NCI-H524 treated with DMSO at 0.1 percent for 48 hours (cell line): ENCODE measurements around the gene DCAF11.

Experiments used
- DNase-seq: peaks from one replicate; lab custom pipeline; 2025; lab: John Stamatoyannopoulos, UW

The DCAF11 gene

DNA sequence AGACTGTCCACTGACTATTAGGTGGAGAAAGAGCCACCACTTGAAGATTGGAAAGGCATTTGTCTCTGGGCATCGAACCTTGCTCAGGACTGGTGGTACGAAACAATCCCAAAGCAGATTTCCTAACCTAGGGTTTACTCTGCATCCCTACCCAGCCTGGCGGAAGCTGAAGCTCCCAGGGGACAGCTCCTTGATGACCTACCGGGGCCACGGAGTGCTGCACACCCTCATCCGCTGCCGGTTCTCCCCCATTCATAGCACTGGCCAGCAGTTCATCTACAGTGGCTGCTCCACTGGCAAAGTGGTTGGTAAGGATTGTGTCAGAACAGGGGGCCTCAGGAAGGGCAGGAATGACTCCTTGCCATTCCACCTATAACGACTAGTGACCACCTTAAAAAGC lies 6.6 kb downstream of the DCAF11 start:
- DNase-seq, result no peak

DNA sequence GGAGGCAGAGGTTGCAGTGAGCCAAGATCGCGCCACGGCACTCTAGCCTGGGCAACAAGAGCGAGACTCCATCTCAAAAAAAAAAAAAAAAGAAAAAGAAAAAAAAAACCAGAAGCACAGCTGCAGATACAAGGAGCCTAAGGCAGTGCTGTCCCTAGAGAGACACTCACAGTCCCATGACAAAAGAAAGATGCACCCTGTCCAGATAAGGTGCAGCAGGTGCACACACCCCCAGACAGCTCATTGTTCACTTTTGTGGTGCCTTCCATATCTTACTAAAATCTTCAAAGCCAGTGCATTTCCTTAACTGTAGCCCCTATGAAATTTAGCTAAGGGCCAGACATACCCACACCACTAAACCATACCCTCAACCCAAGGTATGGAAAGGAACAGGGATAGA lies 7.8 kb downstream of the DCAF11 start:
- DNase-seq, result no peak

DNA sequence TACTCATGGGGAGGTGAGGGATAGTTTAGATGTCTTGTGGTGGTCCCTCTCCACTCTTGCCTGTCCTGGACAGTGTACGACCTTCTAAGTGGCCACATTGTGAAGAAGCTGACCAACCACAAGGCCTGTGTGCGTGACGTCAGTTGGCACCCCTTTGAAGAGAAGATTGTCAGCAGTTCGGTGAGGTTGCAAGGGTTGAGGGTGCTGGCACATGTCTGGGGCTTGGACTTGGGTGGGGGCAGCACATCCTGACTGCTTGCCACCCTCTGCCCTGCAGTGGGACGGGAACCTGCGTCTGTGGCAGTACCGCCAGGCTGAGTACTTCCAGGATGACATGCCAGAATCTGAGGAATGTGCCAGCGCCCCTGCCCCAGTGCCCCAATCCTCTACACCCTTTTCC lies 8.3 kb downstream of the DCAF11 start:
- DNase-seq, result no peak

DNA sequence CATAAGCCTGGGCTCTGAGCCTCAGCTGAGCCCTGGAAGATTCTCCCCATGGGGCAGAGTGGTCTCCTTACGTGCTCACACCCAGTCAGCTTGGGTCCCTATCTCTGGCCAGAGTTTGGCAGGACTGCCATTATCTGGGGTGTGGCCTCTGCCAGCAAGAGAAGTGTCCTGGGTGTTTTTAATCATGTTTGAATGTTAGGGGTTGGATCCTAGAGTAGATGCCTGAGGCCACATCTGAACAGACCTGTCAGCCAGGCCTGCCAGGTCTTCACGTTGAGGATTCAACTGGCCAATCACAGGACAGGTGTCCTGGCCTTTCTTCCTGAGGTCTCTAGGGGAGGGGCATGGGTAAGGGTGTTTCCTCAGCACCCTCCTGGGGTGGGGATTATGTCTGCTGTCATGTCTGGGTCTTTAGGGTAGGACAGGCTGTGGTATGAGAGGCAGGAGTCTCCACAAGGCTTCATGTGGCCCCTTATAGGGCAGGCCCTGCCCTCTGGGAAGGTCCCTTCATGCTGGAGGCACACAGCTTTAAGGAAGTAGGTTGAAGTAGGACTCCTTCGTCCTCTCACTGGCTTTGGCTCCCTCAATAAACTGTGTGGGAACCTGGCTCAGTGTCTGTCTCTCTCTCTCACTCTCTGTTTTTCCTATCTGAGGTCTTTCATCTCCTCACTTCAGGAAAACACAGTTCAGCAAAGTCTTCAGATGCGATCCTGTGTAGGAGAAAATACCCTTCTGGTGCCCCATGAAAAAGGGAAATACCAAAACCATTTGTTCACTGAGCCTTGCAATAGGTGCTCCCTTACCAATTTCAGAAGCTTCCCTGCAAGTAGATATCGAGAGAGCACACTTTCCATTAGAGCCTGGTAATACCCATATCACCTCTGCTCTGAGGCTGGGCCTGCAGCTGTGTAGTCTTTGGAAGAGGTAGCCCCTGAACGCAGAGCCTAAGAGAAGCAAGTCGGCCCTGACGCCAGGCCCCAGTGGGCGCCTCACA lies 9.1 kb downstream of the DCAF11 start:
- no peak for DNase-seq

DNA sequence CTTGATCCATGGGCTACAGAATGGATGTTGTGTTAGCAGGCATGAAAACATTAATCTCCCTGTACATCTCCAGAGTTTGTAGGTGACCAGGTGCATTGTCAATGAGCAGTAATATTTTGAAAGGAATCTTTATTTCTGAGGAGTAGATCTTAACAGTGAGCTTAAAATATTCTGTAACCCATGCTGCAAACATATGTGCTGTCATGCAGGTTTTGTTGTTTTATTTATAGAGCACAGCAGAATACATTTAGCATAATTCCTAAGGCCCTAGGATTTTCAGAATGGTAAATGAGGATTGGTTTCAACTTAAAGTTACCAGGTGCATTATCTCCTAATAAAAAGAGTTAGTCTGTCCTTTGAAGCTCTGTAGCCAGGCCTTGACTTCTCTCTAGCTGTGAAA lies 12.4 kb downstream of the DCAF11 start:
- DNase-seq, result no peak

DNA sequence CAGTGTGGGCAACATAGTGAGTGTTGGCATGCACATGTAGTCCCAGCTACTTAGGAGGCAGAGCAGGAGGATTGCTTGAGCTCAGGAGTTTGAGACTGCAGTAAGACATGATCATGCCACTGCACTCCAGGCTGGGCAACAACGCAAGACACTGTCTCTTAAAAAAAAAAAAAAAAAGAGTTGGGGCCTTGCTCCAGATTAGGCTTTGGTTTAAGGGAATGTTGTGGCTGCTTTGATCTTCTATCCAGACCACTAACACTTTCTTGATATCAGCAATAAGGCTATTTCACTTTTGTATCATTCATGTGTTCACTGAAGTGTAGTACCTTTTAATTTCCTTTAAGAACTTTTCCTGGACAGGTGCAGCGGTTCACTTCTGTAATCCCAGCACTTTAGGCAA lies 13.1 kb downstream of the DCAF11 start:
- DNase-seq, result no peak

DNA sequence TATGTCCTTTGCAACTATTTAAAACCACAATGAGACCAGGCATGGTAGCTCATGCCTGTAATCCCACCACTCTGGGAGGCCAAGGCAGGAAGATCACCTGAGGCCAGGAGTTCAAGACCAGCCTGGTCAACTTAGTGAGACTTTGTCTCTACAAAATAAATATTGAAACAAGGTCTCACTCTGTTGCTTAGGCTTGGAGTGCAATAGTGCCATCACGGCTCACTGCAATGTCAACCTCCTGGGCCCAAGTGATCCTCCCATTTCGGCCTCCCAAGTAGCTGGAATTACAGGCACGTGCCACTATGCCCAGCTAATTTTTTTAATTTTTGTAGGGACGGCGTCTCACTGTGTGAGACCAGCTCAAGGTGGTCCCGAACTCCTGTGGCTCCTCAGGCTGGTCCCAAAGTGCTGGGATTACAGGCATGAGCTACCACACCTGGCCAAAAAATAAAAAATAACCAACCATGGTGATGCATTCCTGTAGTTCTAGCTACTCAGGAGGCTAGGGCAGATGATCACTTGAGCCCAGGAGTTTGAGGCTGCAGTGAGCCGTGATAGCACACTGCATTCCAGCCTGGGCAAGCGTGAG lies 14.9 kb downstream of the DCAF11 start:
- DNase-seq, result no peak

DNA sequence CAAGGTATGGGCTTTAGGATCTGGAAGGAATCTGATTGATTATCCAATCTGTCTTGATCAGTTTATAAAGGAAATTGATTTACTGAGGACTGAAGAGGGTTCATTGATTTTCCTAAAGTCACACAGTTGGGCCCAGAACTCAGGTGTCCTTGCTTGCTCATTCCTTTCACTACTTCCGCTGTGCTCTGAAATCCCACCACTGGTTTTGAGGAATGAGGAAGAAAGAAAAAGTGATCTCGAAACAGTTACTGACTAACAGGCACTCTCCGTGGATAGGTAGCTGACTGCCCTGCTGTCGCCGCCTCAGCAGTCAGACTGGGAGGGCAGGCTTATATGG lies 15.8 kb downstream of the DCAF11 start, which contains the start of gene FITM1:
Gene FITM1, plus strand, starts transcription at position 280 of the 337 bp plus-strand sequence. CDS start 905 bp downstream, outside the sequence.
- DNase-seq, result no peak

DNA sequence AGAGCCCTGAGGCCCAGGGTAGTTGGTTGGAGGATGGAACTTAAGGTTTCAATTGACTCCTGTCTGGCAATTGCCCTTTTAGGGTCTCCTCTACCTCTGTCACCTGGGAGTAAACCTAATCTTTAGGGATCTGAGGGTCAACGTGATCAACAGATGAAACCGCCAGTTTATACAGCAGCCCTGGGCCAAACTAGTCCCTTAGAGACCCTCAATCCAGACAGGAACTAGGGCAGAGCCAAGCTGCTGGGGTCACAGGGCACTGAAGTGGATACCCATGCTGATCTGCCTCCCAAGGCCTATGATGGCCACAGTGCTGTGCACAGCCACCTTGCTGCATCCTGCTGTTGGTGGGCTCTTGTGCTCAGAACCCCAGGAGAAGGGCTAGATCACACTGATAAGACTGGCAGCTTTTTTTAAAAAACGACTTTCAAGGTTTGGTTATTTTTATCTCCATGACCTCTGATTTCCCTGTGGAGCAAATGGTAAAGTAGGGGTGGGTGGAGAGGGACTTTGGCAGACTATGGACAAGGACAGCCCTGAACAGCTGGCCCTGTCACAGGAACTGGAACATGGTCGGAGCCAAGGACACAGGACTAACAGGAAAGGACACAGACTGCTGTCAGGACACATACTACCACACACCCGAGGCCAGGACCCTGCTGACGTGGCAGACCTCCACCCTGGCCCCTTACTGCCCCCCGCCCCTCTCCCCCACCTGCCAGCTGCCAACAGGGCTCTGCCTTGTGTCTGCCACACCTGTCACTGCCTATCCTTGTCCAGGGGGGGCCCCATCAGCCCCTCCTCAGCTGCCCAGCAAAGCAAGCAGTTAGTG lies 16.4 kb downstream of the DCAF11 start:
- DNase-seq, result no peak

DNA sequence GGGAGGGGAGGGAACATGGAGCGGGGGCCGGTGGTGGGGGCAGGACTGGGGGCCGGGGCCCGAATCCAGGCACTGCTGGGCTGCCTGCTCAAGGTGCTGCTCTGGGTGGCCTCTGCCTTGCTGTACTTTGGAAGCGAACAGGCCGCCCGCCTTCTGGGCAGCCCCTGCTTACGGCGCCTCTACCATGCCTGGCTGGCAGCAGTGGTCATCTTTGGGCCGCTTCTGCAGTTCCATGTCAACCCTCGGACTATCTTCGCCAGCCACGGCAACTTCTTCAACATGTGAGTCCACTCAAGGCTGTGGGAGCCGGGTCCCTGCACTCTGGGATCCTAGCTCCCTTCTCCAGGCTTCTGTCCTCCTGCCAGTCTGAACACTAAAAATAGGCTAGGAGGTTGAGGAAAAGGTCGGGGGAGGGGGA lies 17.0 kb downstream of the DCAF11 start:
- no peak for DNase-seq

DNA sequence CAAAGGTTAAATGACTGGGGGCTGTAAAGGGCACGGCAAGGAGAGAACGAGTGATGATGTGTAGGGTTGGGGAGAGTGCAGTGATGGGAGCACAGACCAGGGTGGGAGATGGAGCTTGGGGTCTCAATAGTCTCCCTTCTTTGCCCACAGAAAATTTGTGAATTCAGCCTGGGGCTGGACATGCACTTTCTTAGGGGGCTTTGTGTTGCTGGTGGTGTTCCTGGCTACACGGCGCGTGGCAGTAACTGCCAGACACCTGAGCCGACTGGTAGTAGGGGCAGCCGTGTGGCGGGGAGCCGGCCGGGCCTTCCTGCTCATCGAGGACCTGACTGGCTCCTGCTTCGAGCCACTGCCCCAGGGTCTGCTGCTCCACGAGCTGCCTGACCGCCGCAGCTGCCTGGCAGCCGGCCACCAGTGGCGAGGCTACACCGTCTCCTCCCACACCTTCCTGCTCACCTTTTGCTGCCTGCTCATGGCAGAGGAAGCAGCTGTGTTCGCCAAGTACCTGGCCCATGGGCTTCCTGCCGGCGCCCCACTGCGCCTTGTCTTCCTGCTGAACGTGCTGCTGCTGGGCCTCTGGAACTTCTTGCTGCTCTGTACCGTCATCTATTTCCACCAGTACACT lies 17.6 kb downstream of the DCAF11 start:
- no peak for DNase-seq

DNA sequence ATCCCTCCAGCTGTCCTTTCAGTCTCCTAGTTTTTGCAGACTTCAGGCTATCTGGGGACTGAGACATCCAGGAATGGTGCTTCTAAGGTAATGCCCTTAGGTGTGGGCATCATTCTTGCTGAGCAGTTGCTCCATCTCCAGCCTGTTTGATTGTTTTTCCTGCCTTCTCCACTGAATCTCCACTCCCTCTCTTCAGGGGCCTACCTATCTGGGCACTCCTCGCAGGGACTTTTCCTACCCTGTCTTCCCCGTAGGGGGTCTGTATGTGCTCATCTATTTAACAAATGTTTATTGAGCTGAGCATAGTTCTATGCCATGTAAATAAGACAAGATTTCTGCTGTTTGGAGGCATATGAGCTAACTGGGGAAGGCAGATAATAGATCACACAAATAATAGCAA lies 18.4 kb downstream of the DCAF11 start:
- DNase-seq, result no peak

DNA sequence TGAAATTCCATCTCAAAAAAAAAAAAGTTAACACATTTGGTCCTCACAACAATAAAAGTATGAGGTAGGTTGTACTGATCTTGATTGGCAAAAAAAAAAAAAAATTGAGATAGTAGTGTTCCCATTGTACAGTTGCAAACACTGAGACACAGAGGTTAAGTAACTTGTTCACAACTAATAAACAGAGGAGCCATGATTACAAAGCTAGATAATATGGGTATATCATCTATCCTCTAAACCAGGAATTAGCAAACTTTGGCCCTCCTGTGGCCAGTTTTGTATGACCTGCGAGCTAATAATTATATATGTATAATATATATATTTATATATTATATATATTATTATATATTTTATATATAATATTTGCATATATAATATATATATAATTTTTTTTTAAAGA lies 19.2 kb downstream of the DCAF11 start:
- DNase-seq, result no peak

DNA sequence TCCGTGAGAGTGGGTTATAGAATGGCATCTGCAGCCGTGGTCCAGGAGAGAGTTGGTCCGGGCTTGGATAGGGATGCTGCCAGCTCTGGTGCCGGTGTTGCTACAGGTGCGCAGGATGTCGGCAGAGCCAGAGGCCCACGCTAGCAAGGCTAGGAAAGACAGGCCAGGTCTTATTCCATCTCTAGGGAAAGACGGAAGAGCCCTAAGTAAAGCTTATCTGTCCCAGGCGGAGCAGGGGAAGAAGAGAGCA lies 20.9 kb downstream of the DCAF11 start:
- no peak for DNase-seq

DNA sequence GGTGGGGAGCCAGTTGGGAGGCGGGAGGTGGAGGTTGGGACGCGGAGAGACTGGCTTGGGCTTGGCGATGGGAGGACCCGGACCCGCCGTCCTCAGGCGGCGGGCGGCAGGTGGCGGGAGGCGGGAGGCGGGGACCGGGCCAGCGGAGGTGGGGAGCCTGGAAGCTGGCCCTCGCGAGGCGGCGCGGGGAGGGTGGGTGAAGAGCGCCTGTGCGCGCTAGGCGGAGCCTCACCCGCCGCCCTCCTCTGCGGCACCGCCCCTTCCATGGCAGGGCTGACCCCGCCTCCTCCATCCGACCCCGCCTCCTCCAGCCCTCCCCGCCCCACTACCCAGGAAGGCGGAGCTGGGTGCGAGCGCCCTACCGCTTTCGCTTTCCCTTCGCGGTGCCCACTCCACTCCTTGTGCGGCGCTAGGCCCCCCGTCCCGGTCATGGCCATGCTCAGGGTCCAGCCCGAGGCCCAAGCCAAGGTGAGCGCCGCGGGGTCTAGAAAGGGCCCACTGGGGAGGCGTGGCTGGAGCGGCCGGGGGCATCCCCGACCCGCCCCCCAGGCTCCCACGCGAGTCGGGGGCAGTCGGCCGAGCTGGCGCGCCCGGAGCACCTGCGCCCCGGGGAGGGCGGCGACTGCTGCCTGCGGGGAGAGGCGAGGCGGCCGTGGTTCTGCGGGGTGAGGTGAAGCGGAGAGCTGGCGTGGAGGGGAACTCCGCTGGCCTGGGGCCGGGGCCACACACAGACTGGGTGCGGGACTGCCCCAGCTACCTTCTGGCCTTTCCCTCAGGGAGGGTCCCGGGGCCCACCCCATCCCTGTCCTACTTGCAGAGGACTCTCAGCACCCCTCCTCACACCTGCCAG lies 21.5 kb downstream of the DCAF11 start, which contains the start of gene PSME1:
Gene PSME1, plus strand, starts transcription at position 361 of the 850 bp plus-strand sequence. Its CDS starts 69 bp downstream, at position 430.
- DNase-seq, result peak; percentile 73

DNA sequence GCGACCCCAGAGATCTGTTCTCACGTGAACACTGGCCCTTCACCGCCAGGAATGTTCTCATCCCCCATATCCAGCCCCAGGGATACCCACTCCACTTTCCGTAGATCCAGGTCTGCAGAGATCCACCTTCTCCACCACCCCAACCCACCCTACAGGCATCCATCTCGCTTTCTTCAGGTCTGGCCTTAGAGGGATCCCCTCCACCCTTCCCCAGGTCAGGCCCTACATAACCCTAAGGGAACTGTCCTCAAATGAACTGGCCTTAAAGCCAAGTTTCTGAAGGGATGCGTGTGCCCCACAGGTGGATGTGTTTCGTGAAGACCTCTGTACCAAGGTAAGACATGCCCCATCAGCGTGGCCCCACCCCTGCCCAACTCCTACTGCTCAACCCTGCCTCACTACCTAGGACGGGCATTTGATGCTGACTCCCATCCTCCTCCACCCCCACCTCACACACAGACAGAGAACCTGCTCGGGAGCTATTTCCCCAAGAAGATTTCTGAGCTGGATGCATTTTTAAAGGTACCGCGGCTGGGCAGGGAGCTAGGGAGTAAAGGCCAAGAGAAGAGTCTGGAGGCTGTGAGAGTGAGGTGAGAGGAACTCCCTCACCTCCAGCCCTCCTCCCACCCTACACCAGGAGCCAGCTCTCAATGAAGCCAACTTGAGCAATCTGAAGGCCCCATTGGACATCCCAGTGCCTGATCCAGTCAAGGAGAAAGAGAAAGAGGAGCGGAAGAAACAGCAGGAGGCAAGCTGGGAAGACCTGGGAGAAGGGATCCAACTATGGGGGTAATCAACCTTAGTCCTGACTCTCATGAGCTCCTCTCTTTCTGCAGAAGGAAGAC lies 22.3 kb downstream of the DCAF11 start:
- DNase-seq, result no peak

DNA sequence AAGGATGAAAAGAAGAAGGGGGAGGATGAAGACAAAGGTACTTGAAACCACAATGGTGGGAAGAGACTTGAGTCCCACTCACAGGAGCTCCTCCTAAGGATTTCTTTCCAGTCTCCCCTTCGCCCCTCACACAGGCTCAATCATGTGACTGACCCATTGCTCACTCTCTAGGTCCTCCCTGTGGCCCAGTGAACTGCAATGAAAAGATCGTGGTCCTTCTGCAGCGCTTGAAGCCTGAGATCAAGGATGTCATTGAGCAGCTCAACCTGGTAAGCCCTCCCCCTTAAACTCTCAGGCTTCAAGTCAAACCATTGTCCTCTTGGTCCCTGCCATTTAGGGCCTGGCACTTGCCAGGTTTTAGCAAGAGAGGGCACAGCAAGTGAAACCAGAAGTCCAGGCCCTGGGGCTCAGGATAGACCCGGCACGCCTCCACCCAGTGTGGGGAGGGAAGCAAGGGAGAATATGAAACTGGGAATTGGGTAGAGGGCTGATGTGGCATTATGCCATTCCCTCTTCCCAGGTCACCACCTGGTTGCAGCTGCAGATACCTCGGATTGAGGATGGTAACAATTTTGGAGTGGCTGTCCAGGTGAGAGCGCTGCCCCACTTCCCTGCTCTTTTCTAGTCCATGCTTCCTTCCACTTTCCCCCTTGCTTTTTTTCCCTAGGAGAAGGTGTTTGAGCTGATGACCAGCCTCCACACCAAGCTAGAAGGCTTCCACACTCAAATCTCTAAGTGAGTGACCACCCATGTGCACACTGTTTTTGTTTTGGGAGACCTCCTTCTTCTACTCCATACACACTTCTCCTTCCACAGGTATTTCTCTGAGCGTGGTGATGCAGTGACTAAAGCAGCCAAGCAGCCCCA lies 23.2 kb downstream of the DCAF11 start:
- DNase-seq, result no peak

DNA sequence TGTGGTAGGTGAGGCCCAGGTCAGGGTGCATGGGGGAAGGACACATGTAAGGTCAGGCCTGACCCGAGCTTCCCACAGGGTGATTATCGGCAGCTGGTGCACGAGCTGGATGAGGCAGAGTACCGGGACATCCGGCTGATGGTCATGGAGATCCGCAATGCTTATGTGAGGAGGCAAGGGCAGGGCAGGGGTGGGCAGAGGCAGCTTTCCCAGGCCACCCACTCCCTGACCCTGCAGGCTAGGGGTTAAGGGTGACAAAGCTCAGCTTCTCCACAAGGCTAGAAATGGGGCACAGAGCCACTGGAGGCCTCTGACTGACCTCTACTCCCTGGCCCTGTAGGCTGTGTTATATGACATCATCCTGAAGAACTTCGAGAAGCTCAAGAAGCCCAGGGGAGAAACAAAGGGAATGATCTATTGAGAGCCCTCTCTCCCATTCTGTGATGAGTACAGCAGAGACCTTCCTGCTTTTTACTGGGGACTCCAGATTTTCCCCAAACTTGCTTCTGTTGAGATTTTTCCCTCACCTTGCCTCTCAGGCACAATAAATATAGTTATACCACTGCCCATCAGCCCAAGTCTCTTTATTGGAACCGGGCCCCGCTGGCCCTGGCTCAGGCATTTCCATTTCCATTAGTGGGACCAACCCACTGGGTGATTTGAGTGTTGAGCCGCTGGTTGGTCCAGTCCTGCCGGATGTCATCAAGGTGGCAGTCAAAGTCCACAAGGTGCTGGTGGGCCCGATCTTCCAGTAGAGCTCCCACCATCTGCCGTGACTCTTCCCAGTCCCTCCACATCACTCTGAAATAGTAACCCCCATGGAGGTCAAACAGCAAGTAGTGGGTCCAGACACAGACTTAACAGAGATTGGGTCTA lies 24.1 kb downstream of the DCAF11 start:
- DNase-seq, result no peak
